ENCODE results near the gene NME8.

NME8 gene

DNA sequence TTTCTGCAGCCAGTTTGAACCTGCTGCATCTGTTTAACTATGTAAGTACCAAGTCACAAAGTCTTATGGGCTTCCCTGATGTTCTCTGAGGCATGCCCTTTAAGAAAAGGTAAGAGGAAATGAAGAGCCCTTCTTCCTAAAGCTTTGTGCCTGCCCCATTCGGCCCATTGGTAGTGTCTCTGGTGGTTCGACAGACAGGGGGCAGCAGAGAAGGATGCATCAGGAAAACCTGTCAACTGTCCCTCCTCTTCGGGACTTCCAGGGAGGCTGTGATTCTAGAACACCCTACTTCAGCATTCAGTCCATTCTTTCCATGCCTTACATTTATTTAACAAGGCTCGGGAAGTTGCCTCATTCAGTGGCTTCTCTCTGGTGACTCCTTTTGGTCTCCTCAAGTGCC lies 70.1 kb downstream of the NME8 start:
- H3K27me3 ChIP-seq (ENCODE audit: insufficient read depth, poor library complexity, severe bottlenecking), result peaks cover 43% of the 10 kb centered on the region
- no peak overlapping the region for H3K4me3 ChIP-seq (ENCODE audit: severe bottlenecking)
- H3K9me3 ChIP-seq (ENCODE audit: severe bottlenecking), result no peaks in the 10 kb centered on the region
- ATAC-seq (ENCODE audit: low read depth) (no peak), DNase-seq (ENCODE audit: low spot score) (no peak)
- H3K4me1 ChIP-seq (ENCODE audit: insufficient read depth, poor library complexity, severe bottlenecking), result no peaks in the 10 kb centered on the region
- no peaks in the 10 kb centered on the region for H3K36me3 ChIP-seq (ENCODE audit: low read depth)
- TF ChIP-seq, protein P1, sequence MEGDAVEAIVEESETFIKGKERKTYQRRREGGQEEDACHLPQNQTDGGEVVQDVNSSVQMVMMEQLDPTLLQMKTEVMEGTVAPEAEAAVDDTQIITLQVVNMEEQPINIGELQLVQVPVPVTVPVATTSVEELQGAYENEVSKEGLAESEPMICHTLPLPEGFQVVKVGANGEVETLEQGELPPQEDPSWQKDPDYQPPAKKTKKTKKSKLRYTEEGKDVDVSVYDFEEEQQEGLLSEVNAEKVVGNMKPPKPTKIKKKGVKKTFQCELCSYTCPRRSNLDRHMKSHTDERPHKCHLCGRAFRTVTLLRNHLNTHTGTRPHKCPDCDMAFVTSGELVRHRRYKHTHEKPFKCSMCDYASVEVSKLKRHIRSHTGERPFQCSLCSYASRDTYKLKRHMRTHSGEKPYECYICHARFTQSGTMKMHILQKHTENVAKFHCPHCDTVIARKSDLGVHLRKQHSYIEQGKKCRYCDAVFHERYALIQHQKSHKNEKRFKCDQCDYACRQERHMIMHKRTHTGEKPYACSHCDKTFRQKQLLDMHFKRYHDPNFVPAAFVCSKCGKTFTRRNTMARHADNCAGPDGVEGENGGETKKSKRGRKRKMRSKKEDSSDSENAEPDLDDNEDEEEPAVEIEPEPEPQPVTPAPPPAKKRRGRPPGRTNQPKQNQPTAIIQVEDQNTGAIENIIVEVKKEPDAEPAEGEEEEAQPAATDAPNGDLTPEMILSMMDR (IDR thresholded peaks at IDR 0.05; ENCODE audit: poor library complexity, severe bottlenecking), result no peak
- H3K27ac ChIP-seq (ENCODE audit: poor library complexity, severe bottlenecking), result no peak overlapping the region

DNA sequence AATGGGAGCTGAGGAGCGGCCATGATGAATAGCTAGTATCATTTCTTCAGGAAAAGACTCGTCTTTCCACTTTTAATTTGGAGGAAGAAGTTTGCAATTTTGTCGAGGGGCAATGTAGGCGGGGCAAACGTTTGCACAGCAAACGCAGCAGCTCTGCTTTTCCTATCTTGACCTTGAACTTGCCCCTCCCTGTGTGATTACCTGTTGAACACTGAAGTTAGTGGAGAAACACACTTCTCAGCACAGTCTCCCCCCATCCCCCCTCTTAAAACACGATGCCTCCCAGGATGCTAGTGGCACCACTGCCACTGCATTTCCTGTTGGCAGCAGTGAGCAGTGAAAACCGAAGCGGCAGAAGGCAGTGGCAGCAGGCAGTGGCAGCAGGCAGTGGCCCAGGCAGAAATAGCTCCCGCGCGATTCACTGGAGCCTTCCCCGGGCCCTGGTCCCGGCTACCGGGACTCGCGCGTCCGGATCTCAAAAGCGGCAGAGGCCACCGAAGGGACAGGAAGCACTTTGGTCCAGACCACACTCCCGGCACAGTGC lies 72.0 kb downstream of the NME8 start, which contains the start of gene EPDR1:
Gene EPDR1 (plus strand): TSS at position 336 of the 544 bp plus-strand sequence. CDS start 300 bp downstream, outside the sequence.
- H3K36me3 ChIP-seq (ENCODE audit: low read depth), result no peaks in the 10 kb centered on the region
- TF ChIP-seq, protein P1 (IDR thresholded peaks at IDR 0.05; ENCODE audit: poor library complexity, severe bottlenecking), result no peak
- peak within 1 kb of the TSS; percentile 33 for H3K4me3 ChIP-seq (ENCODE audit: severe bottlenecking)
- DNase-seq (ENCODE audit: low spot score) (no peak), ATAC-seq (ENCODE audit: low read depth) (peak; percentile 62)
- no peak within 1 kb of the TSS for H3K27ac ChIP-seq (ENCODE audit: poor library complexity, severe bottlenecking)
- peaks cover 38% of the 10 kb centered on the region for H3K27me3 ChIP-seq (ENCODE audit: insufficient read depth, poor library complexity, severe bottlenecking)
- no peaks in the 10 kb centered on the region for H3K9me3 ChIP-seq (ENCODE audit: severe bottlenecking)
- no peaks in the 10 kb centered on the region for H3K4me1 ChIP-seq (ENCODE audit: insufficient read depth, poor library complexity, severe bottlenecking)

DNA sequence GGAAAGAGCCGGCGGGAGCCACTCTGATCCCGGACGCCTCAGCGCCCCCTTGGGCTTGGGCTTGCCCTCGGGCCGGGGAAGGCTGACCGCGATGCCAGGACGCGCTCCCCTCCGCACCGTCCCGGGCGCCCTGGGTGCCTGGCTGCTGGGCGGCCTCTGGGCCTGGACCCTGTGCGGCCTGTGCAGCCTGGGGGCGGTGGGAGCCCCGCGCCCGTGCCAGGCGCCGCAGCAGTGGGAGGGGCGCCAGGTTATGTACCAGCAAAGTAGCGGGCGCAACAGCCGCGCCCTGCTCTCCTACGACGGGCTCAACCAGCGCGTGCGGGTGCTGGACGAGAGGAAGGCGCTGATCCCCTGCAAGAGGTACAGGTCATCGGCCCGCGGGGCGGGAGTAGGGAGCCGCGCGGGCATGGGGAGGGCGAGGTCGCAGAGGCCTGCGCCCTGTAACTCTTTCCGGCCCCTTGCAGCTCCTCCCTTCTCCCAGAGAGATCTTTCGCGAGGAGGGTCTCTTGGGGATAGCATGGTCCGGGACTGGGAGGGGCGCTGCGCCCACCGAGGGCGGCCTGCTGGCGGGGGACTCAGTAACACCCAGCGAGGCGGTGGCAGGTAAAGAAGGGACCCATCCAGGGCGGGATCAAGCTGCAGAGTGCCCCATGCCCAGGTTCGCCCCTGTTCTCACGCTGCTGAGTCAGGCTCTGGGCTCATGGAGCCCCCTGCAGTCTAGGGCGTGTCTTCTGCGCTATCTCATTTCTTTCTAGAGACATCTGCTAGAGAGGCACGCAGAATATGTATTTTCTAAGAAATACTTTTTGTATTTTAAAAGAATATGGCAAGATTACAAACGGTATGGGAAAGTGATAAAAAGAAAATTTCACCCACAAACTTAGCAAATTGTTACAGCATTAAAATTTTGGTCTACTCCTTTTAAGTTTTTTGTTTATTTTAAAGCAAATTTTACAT lies 72.7 kb downstream of the NME8 start:
- Histone ChIP-seq H3K36me3 (ENCODE audit: low read depth) (no peaks in the 10 kb centered on the region), H3K27me3 (ENCODE audit: insufficient read depth, poor library complexity, severe bottlenecking) (peaks cover 32% of the 10 kb centered on the region), H3K4me3 (ENCODE audit: severe bottlenecking) (peak overlapping the region; percentile 33), H3K27ac (ENCODE audit: poor library complexity, severe bottlenecking) (no peak overlapping the region), H3K9me3 (ENCODE audit: severe bottlenecking) (no peaks in the 10 kb centered on the region), H3K4me1 (ENCODE audit: insufficient read depth, poor library complexity, severe bottlenecking) (no peaks in the 10 kb centered on the region)
- TF ChIP-seq, protein P1 (IDR thresholded peaks at IDR 0.05; ENCODE audit: poor library complexity, severe bottlenecking), result peak; percentile 14
- DNase-seq (ENCODE audit: low spot score) (no peak), ATAC-seq (ENCODE audit: low read depth) (peak; percentile 60)

DNA sequence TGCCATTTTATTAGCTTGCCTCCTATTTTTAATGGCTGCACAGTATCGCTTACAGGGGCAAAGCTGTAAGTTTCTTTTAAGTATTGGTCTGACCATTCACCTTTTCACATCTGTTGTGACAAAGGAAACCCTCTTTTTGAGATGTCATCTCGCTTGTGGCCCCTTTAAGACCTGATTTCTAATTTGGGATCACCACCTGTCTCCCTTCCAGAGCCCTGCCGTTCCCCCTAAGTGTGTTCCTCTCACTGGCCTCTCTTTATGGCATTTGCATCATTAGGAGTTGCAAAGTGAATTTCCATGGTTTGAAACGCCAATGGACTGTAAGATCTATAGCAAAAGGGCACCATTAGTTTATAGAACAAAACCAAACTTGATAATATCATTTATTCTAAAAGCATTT lies 73.5 kb downstream of the NME8 start:
- ATAC-seq (ENCODE audit: low read depth) (no peak), DNase-seq (ENCODE audit: low spot score) (no peak)
- H3K36me3 ChIP-seq (ENCODE audit: low read depth), result no peaks in the 10 kb centered on the region
- H3K27ac ChIP-seq (ENCODE audit: poor library complexity, severe bottlenecking), result no peak overlapping the region
- no peak overlapping the region for H3K4me3 ChIP-seq (ENCODE audit: severe bottlenecking)
- H3K27me3 ChIP-seq (ENCODE audit: insufficient read depth, poor library complexity, severe bottlenecking), result peaks cover 24% of the 10 kb centered on the region
- TF ChIP-seq, protein P1 (IDR thresholded peaks at IDR 0.05; ENCODE audit: poor library complexity, severe bottlenecking), result no peak
- no peaks in the 10 kb centered on the region for H3K4me1 ChIP-seq (ENCODE audit: insufficient read depth, poor library complexity, severe bottlenecking)
- H3K9me3 ChIP-seq (ENCODE audit: severe bottlenecking), result no peaks in the 10 kb centered on the region
